Body of pancreas (tissue), 4 donors: ENCODE results near the gene SOX10.
A peak's percentile ranks its signal among the peaks of the same experiment; 100 is the strongest.

Source experiments
- POLR2A ChIP-seq, 3 donors: fragments of 450-650 bp; IDR thresholded peaks; one replicate each; pipeline ENCODE4 v1.6.1; 2016; ENCODE audit warnings: antibody characterized with exemption in 3 of 3, mild to moderate bottlenecking in 2 of 3
- TF ChIP-seq, protein P1 (sequence below), 7 experiments: fragments of 450-650 bp in 4 of 7; fragments of 200-600 bp in 3 of 7; sonication (generic) in 3 of 7; IDR thresholded peaks; one replicate each; pipeline ENCODE4 v1.5.1; 2016 to 2019; ENCODE audit warnings: antibody characterized with exemption in 7 of 7

DNA sequence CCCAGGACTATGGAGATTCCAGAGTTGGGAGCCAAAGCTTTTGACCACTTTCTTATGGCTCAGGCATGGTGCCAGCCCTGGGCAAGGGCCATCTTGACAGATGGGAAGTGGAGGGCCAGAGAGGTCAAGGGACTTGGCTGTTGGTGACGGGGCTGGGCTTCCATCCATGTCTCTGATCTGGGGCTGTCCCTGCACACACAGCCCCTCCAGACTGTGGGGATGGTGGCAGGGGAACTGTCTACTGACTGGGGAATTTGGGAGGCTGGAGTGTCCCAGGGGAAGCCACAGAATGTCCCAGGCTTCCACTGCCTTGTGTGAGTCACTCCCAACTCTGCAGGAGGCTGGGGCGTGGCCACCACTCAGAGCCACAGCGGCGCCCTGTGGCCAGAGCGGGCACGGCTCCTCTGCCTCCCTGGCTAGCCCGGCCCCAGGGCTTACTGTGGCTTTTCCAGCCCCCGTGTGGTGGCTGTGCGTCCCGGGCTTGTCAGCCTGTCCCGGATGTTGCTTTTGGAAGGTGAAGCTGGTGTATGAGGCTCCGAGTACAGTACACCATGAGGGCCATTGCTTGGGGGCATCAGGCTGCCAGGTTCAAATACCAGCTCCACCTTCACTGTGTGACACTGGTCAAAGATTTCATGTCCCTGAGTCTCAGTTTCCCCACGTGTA is 50.5 kb downstream of the SOX10 start:
- peak in 1 of 3 donors; percentile 31 for TF ChIP-seq POLR2A (IDR thresholded peaks at IDR 0.05)
- TF ChIP-seq, protein P1, sequence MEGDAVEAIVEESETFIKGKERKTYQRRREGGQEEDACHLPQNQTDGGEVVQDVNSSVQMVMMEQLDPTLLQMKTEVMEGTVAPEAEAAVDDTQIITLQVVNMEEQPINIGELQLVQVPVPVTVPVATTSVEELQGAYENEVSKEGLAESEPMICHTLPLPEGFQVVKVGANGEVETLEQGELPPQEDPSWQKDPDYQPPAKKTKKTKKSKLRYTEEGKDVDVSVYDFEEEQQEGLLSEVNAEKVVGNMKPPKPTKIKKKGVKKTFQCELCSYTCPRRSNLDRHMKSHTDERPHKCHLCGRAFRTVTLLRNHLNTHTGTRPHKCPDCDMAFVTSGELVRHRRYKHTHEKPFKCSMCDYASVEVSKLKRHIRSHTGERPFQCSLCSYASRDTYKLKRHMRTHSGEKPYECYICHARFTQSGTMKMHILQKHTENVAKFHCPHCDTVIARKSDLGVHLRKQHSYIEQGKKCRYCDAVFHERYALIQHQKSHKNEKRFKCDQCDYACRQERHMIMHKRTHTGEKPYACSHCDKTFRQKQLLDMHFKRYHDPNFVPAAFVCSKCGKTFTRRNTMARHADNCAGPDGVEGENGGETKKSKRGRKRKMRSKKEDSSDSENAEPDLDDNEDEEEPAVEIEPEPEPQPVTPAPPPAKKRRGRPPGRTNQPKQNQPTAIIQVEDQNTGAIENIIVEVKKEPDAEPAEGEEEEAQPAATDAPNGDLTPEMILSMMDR (IDR thresholded peaks at IDR 0.05) = peak; percentile 94 to 99 (median 99)
